Upper lobe of left lung (tissue), 6 donors: ENCODE data around the gene LCT. TPM values are rescaled to one million over a fixed set of nuclear protein-coding genes. Genes with fewer than 3 reads are reported as not detected.

ENCODE experiments used
- ATAC-seq, 2 donors: fragments of 200-7000 bp; cut with Tn5 transposase; one replicate each; pipeline ENCODE4 v1.9.1; 2022; ENCODE audit warnings: mild to moderate bottlenecking in 2 of 2, moderate library complexity in 2 of 2; ENCODE audit not compliant: low FRiP score in 2 of 2
- DNase-seq, 2 donors: peaks; one replicate each; pipeline ENCODE4 v3.0.0-alpha.2; 2019 to 2020
- H3K27ac ChIP-seq, 4 donors: fragments of 200-600 bp; sonication (generic); one replicate each; pipeline ENCODE4 v1.5.1; 2016 to 2019
- H3K27me3 ChIP-seq, 4 donors: fragments of 200-600 bp; sonication (generic); one replicate each; pipeline ENCODE4 v1.5.1; 2017 to 2019
- H3K36me3 ChIP-seq, 4 donors: fragments of 200-600 bp; sonication (generic); one replicate each; pipeline ENCODE4 v1.5.1; 2016 to 2019
- H3K4me1 ChIP-seq, 4 donors: fragments of 200-600 bp; sonication (generic); one replicate each; pipeline ENCODE4 v1.5.1; 2018 to 2019
- H3K4me3 ChIP-seq, 4 donors: fragments of 200-600 bp; sonication (generic); one replicate each; pipeline ENCODE4 v1.5.1; 2017 to 2019; ENCODE audit warnings: mild to moderate bottlenecking in 2 of 4, moderate library complexity in 1 of 4
- H3K9me3 ChIP-seq, 4 donors: fragments of 200-600 bp; sonication (generic); one replicate each; pipeline ENCODE4 v1.5.1; 2018 to 2019
- EP300 ChIP-seq, 4 donors: sonication (generic); formaldehyde crosslinking; IDR thresholded peaks; one replicate each; pipeline ENCODE4 v1.5.1; 2017; ENCODE audit warnings: antibody characterized with exemption in 4 of 4, control low read depth in 2 of 4
- POLR2A ChIP-seq, 4 donors: fragments of 450-650 bp; IDR thresholded peaks; one replicate each; pipeline ENCODE4 v1.5.1; 2016 to 2017; ENCODE audit warnings: antibody characterized with exemption in 4 of 4, mild to moderate bottlenecking in 2 of 4
- POLR2AphosphoS5 ChIP-seq, 2 donors: sonication (generic); formaldehyde crosslinking; IDR thresholded peaks; one replicate each; pipeline ENCODE4 v1.5.1; 2017; ENCODE audit warnings: antibody characterized with exemption in 2 of 2
- WGBS, 2 donors: methylation state at CpG; one replicate each; pipeline ENCODE4 v1.1.5; 2017 to 2018; 5-methylcytosine and 5-hydroxymethylcytosine counted together
- total RNA-seq, 6 donors: library from RNA; depleted of rRNA in 4 of 6; stranded (reverse); fragments of >200 nt in 4 of 6; gene quantifications; one replicate each; pipeline versions ENCODE4 v1.1.0 to v1.2.1, GENCODE V29; 2016 to 2021
- TF ChIP-seq, protein P1 (sequence below), 6 experiments: fragments of 450-650 bp in 4 of 6; fragments of 200-600 bp in 2 of 6; sonication (generic) in 2 of 6; IDR thresholded peaks; one replicate each; pipeline ENCODE4 v1.5.1; 2016 to 2019; ENCODE audit warnings: antibody characterized with exemption in 6 of 6
- donor health status: DM: no; HTN: no; CAD: no; lungs with moderate emphysema.
- donor health status: DM: no; HTN: yes; CAD: no; lungs with severe emphysema.

LCT gene
- total RNA-seq, 6 donors from 2014 or later, result 0.03 to 0.20 TPM; not detected in 4

DNA sequence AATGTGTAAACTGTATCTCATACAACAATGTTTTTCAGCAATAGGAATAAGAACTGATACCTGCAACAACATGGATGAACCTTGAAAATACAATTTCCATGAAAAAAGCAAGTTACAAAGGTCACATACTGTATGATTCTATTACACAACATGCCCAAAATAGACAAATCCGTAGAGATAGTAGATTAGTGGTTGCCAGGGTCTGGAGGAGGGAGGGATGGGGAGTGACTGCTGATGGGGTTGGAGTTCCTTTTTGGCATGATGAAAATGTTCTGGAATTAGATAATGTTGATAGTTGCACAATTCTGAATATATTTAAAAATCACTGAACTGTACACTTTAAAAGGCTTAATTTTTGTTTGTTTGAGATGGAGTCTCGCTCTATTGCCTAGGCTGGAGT lies 61.6 kb downstream of the LCT start:
- ATAC-seq (peak in 1 of 2 donors; percentile 85), DNase-seq (no peak)
- WGBS, 2 donors, result 48 to 50% methylated on average over 2 of the region's 2 CpGs
- Histone ChIP-seq H3K27ac (no peak overlapping the region), H3K4me3 (no peak overlapping the region), H3K36me3 (peaks cover 56 to 99% (median 68%) of the 10 kb centered on the region in 4 donors), H3K9me3 (no peaks in the 10 kb centered on the region), H3K4me1 (no peaks in the 10 kb centered on the region), H3K27me3 (no peaks in the 10 kb centered on the region)
- TF ChIP-seq, protein P1, sequence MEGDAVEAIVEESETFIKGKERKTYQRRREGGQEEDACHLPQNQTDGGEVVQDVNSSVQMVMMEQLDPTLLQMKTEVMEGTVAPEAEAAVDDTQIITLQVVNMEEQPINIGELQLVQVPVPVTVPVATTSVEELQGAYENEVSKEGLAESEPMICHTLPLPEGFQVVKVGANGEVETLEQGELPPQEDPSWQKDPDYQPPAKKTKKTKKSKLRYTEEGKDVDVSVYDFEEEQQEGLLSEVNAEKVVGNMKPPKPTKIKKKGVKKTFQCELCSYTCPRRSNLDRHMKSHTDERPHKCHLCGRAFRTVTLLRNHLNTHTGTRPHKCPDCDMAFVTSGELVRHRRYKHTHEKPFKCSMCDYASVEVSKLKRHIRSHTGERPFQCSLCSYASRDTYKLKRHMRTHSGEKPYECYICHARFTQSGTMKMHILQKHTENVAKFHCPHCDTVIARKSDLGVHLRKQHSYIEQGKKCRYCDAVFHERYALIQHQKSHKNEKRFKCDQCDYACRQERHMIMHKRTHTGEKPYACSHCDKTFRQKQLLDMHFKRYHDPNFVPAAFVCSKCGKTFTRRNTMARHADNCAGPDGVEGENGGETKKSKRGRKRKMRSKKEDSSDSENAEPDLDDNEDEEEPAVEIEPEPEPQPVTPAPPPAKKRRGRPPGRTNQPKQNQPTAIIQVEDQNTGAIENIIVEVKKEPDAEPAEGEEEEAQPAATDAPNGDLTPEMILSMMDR (IDR thresholded peaks at IDR 0.05), result no peak
- TF ChIP-seq POLR2AphosphoS5 (IDR thresholded peaks at IDR 0.05) (no peak), POLR2A (IDR thresholded peaks at IDR 0.05) (no peak), EP300 (IDR thresholded peaks at IDR 0.05) (no peak)

DNA sequence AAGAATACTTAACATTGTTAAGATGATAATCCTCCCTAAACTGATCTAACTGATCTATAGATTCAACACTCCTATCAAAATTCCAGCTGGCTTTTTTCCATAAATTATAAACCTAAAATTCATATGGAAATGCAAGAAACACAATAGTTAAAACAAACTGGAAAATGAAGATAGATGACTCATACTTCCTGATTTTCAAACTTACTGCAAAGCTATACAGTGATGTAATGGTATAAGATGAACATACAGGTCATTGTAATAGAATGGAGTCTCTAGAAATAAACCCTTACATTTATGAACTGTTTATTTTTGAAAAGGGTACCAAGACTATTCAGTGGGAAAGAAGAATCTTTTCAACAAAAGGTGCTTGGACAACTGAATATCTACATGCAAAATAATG lies 63.1 kb downstream of the LCT start:
- Histone ChIP-seq H3K4me3 (no peak overlapping the region), H3K36me3 (peaks cover 53 to 97% (median 68%) of the 10 kb centered on the region in 4 donors), H3K4me1 (no peaks in the 10 kb centered on the region), H3K9me3 (no peaks in the 10 kb centered on the region), H3K27ac (no peak overlapping the region), H3K27me3 (no peaks in the 10 kb centered on the region)
- ATAC-seq (no peak), DNase-seq (no peak)
- TF ChIP-seq EP300 (IDR thresholded peaks at IDR 0.05), result no peak
- TF ChIP-seq POLR2A (IDR thresholded peaks at IDR 0.05), result no peak
- no peak for TF ChIP-seq POLR2AphosphoS5 (IDR thresholded peaks at IDR 0.05)
- TF ChIP-seq, protein P1 (IDR thresholded peaks at IDR 0.05), result no peak

DNA sequence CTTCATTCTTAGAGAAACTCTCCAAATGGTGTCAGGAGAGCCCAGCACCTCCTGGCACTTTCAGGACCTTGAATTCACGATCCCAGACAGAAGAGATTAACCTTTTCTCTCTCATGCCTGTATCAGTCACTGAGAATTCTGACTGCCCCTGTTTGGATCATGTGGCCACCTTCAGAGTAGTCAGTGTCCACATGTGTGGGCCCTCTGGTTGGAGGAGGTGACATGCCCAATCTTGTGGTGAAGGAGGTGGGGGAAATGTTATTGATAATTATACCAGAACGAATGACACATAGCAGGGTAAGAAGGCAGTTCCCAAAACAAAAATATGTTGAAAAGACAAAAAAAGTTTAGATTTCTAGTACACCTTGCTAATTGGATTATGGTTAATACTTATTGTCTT lies 63.7 kb downstream of the LCT start:
- DNase-seq, result no peak
- H3K27ac ChIP-seq, result no peak overlapping the region
- no peaks in the 10 kb centered on the region for H3K27me3 ChIP-seq
- H3K4me1 ChIP-seq, result no peaks in the 10 kb centered on the region
- no peaks in the 10 kb centered on the region for H3K9me3 ChIP-seq
- peaks cover 48 to 97% (median 68%) of the 10 kb centered on the region in 4 donors for H3K36me3 ChIP-seq
- WGBS, 2 donors, result 83 to 89% methylated on average over 2 of the region's 2 CpGs
- no peak for TF ChIP-seq POLR2A (IDR thresholded peaks at IDR 0.05)
- no peak for TF ChIP-seq POLR2AphosphoS5 (IDR thresholded peaks at IDR 0.05)
- TF ChIP-seq, protein P1 (IDR thresholded peaks at IDR 0.05), result no peak
- no peak for TF ChIP-seq EP300 (IDR thresholded peaks at IDR 0.05)
- H3K4me3 ChIP-seq, result no peak overlapping the region
- ATAC-seq, result no peak

DNA sequence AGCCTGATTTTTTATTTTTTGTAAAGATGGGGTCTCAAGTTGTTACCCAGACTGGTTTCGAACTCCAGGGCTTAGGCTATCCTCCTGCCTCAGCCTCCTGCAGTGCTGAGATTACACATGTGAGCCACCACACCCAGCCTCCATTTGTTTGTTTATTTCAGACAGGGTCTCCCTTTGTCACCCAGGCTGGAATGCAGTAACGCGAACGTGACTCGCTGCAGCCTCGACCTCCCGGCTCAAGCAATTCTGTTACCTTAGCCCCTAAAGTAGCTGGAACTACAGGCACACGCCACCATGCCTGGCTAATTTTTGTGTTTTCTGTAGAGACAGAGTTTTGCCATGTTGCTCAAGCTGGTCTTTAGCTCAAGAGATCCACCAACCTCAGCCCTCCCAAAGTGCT lies 68.1 kb downstream of the LCT start:
- Histone ChIP-seq H3K27ac (no peak overlapping the region), H3K4me1 (no peaks in the 10 kb centered on the region), H3K36me3 (peaks cover 26 to 97% (median 66%) of the 10 kb centered on the region in 4 donors), H3K27me3 (no peaks in the 10 kb centered on the region), H3K9me3 (no peaks in the 10 kb centered on the region), H3K4me3 (no peak overlapping the region)
- ATAC-seq, result no peak
- TF ChIP-seq EP300 (IDR thresholded peaks at IDR 0.05) (no peak), POLR2A (IDR thresholded peaks at IDR 0.05) (no peak)
- TF ChIP-seq, protein P1 (IDR thresholded peaks at IDR 0.05), result no peak
- peak in 1 of 2 donors; percentile 12 for DNase-seq
- WGBS, 2 donors, result 95% methylated on average over 8 of the region's 8 CpGs

DNA sequence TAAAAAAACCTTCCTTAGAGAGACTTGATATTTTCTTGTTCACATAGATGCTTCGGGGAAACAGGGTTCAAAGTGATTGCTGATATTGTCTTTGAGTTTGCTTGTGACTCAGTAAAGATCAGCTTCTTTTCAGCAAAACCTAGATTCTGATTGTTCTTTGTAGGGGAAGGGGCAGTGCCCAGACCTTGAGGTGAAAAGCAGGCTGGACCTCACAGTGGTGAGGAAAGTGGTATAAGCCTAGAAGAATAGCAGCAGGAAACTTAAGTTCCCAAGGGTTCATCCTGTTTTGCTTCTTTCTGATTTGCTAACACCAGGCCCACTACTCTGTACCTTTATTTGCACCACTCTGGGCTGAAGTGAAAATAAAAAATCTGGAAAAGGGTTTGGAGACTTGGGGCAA lies 74.5 kb downstream of the LCT start:
- ATAC-seq (no peak), DNase-seq (no peak)
- Histone ChIP-seq H3K27me3 (no peaks in the 10 kb centered on the region), H3K27ac (no peak overlapping the region), H3K4me3 (no peak overlapping the region), H3K9me3 (peaks cover 0 to under 1% (median 0%) of the 10 kb centered on the region in 4 donors), H3K4me1 (no peaks in the 10 kb centered on the region), H3K36me3 (peaks cover 13 to 99% (median 67%) of the 10 kb centered on the region in 4 donors)
- no peak for TF ChIP-seq EP300 (IDR thresholded peaks at IDR 0.05)
- no peak for TF ChIP-seq POLR2AphosphoS5 (IDR thresholded peaks at IDR 0.05)
- TF ChIP-seq, protein P1 (IDR thresholded peaks at IDR 0.05), result no peak
- no peak for TF ChIP-seq POLR2A (IDR thresholded peaks at IDR 0.05)
- 80 to 100% methylated on average over 1 of the region's 1 CpG for WGBS, 2 donors
